IMR-90 (cell line): ENCODE measurements around the gene TMEM263. TPM values are rescaled to one million over a fixed set of nuclear protein-coding genes. Genes with fewer than 3 reads are reported as not detected.

Experiments used
- ATAC-seq: fragments of 200-7000 bp; cut with Tn5 transposase; 2 replicates; pipeline ENCODE4 v1.9.1; 2020; ENCODE audit warnings: low read depth, mild to moderate bottlenecking, moderate library complexity
- BruUV-seq: library from RNA; stranded (reverse); fragments of 400-500 nt; replicated peaks from 2 replicates; lab custom pipeline; 2021; lab: Mats Ljungman, UMichigan
- CTCF ChIA-PET: fragments of 300-600 bp; formaldehyde crosslinking; extraction: SDS; loops from one replicate; lab custom pipeline; 2021; ENCODE audit warnings: antibody characterized with exemption; lab: Yijun Ruan, JAX
- POLR2A ChIA-PET: fragments of 300-600 bp; sonication (Branson Sonifier 250); formaldehyde crosslinking; loops from one replicate; lab custom pipeline; 2022; ENCODE audit warnings: antibody characterized with exemption; ENCODE audit not compliant: unreplicated experiment; lab: Charles Lee
- DNase-seq: peaks from one replicate; pipeline ENCODE4 v3.0.0; 2013
- H2AFZ ChIP-seq: replicated peaks from 2 replicates; pipeline ENCODE3; 2013; ENCODE audit warnings: low read length, mild to moderate bottlenecking; ENCODE audit not compliant: poor library complexity
- H2AK5ac ChIP-seq: 2 replicates; pipeline ENCODE4 v1.6.1; 2013; ENCODE audit warnings: low read depth, low read length, inconsistent platforms
- H2AK9ac ChIP-seq: replicated peaks from 2 replicates; pipeline ENCODE3; 2013; ENCODE audit warnings: mild to moderate bottlenecking, low read depth, low read length, moderate library complexity; ENCODE audit not compliant: poor library complexity
- H2BK120ac ChIP-seq: 2 replicates; pipeline ENCODE4 v1.6.1; 2013; ENCODE audit warnings: low read depth, low read length, inconsistent platforms
- H2BK15ac ChIP-seq: 3 replicates; pipeline ENCODE4 v1.6.1; 2013; ENCODE audit warnings: low read depth, low read length, inconsistent platforms
- H2BK20ac ChIP-seq: 2 replicates; pipeline ENCODE4 v1.6.1; 2013; ENCODE audit warnings: low read depth, mild to moderate bottlenecking, inconsistent platforms, low read length, moderate library complexity
- H2BK5ac ChIP-seq: 2 replicates; pipeline ENCODE4 v1.6.1; 2013; ENCODE audit warnings: mild to moderate bottlenecking, low read depth, low read length, inconsistent platforms; ENCODE audit not compliant: poor library complexity, severe bottlenecking
- H3K14ac ChIP-seq: replicated peaks from 2 replicates; pipeline ENCODE4 v1.6.1; 2013; ENCODE audit warnings: low read depth, low read length, inconsistent platforms
- H3K18ac ChIP-seq: 2 replicates; pipeline ENCODE4 v1.6.1; 2013; ENCODE audit warnings: low read depth, low read length, control low read depth
- H3K23ac ChIP-seq: 2 replicates; pipeline ENCODE4 v1.6.1; 2013; ENCODE audit warnings: low read depth, low read length, inconsistent platforms
- H3K27ac ChIP-seq: 2 replicates; pipeline ENCODE4 v1.5.1; 2013; ENCODE audit warnings: mild to moderate bottlenecking, control low read depth, low read length; ENCODE audit not compliant: insufficient read depth
- H3K27me3 ChIP-seq: 2 replicates; pipeline ENCODE4 v1.6.1; 2013; ENCODE audit warnings: low read length; ENCODE audit not compliant: control insufficient read depth, insufficient read depth
- H3K36me3 ChIP-seq: 2 replicates; pipeline ENCODE4 v1.6.1; 2013; ENCODE audit warnings: low read length, mixed read lengths; ENCODE audit not compliant: control insufficient read depth, insufficient read depth
- H3K4ac ChIP-seq: 2 replicates; pipeline ENCODE4 v1.6.1; 2013; ENCODE audit warnings: low read depth, low read length, inconsistent platforms
- H3K4me1 ChIP-seq: 2 replicates; pipeline ENCODE4 v1.6.1; 2013; ENCODE audit warnings: low read length, mixed read lengths; ENCODE audit not compliant: control insufficient read depth, insufficient read depth
- H3K4me2 ChIP-seq: 2 replicates; pipeline ENCODE4 v1.6.1; 2013; ENCODE audit warnings: low read depth, mild to moderate bottlenecking, control low read depth, low read length, moderate library complexity
- H3K4me3 ChIP-seq: 2 replicates; pipeline ENCODE4 v1.5.1; 2013; ENCODE audit warnings: low read depth, mild to moderate bottlenecking, control low read depth, low read length, moderate library complexity; ENCODE audit not compliant: insufficient read depth
- H3K56ac ChIP-seq: 2 replicates; pipeline ENCODE4 v1.6.1; 2013; ENCODE audit warnings: low read length, inconsistent platforms; ENCODE audit not compliant: insufficient read depth; ENCODE audit errors: extremely low read depth
- H3K79me1 ChIP-seq, 2 experiments: 2 replicates each; pipeline ENCODE4 v1.6.1; 2013; ENCODE audit warnings: low read length in 2 of 2, inconsistent platforms in 1 of 2, low read depth in 1 of 2
- H3K9ac ChIP-seq: 2 replicates; pipeline ENCODE4 v1.6.1; 2013; ENCODE audit warnings: low read depth, low read length, control low read depth
- H3K9me1 ChIP-seq: 2 replicates; pipeline ENCODE4 v1.6.1; 2013; ENCODE audit warnings: low read length, inconsistent platforms; ENCODE audit not compliant: insufficient read depth
- H3K9me3 ChIP-seq: 2 replicates; pipeline ENCODE4 v1.6.1; 2013; ENCODE audit warnings: low read length; ENCODE audit not compliant: control insufficient read depth, insufficient read depth
- H4K20me1 ChIP-seq: 2 replicates; pipeline ENCODE4 v1.6.1; 2013; ENCODE audit warnings: low read length, inconsistent platforms; ENCODE audit not compliant: insufficient read depth
- H4K5ac ChIP-seq: 2 replicates; pipeline ENCODE4 v1.6.1; 2013; ENCODE audit warnings: mild to moderate bottlenecking, low read depth, low read length, control low read depth
- H4K8ac ChIP-seq, 2 experiments: 2 replicates each; pipeline ENCODE4 v1.6.1; 2013; ENCODE audit warnings: low read depth in 2 of 2, low read length in 2 of 2, control low read depth in 1 of 2, inconsistent platforms in 1 of 2
- H4K91ac ChIP-seq: 2 replicates; pipeline ENCODE4 v1.6.1; 2013; ENCODE audit warnings: low read depth, low read length, inconsistent platforms; ENCODE audit not compliant: insufficient read depth
- BHLHE40 ChIP-seq: fragments of 150-350 bp; IDR thresholded peaks from 2 replicates; pipeline ENCODE4 v1.6.1; 2016; ENCODE audit warnings: mild to moderate bottlenecking, low read depth, low read length
- CEBPB ChIP-seq: IDR thresholded peaks from 2 replicates; pipeline ENCODE4 v1.6.1; 2012; ENCODE audit warnings: low read depth, low read length, improper control_type of control experiment
- CHD1 ChIP-seq: IDR thresholded peaks from 2 replicates; pipeline ENCODE4 v1.6.1; 2012; ENCODE audit warnings: low read depth, low read length, improper control_type of control experiment
- ELK1 ChIP-seq: fragments of 150-350 bp; IDR thresholded peaks from 2 replicates; pipeline ENCODE4 v1.6.1; 2016; ENCODE audit warnings: low read depth, mild to moderate bottlenecking, low read length, moderate library complexity, borderline replicate concordance
- FOS ChIP-seq: fragments of 150-350 bp; IDR thresholded peaks from 2 replicates; pipeline ENCODE4 v1.6.1; 2016; ENCODE audit warnings: low read depth, low read length
- MAFK ChIP-seq: IDR thresholded peaks from 2 replicates; pipeline ENCODE4 v1.6.1; 2012; ENCODE audit warnings: low read depth, low read length, improper control_type of control experiment
- MAZ ChIP-seq: IDR thresholded peaks from 2 replicates; pipeline ENCODE4 v1.6.1; 2012; ENCODE audit warnings: low read depth, mild to moderate bottlenecking, low read length, improper control_type of control experiment, moderate library complexity, borderline replicate concordance
- MXI1 ChIP-seq: IDR thresholded peaks from 2 replicates; pipeline ENCODE4 v1.6.1; 2012; ENCODE audit warnings: low read depth, mild to moderate bottlenecking, low read length, moderate library complexity, borderline replicate concordance
- NFE2L2 ChIP-seq: fragments of 150-350 bp; IDR thresholded peaks from 2 replicates; pipeline ENCODE4 v1.6.1; 2016; ENCODE audit warnings: low read depth, mild to moderate bottlenecking, low read length
- POLR2A ChIP-seq: IDR thresholded peaks from 2 replicates; pipeline ENCODE4 v1.6.1; 2012; ENCODE audit warnings: mild to moderate bottlenecking, low read depth, low read length
- RAD21 ChIP-seq: IDR thresholded peaks from 2 replicates; pipeline ENCODE4 v1.6.1; 2012; ENCODE audit warnings: low read length, improper control_type of control experiment
- RCOR1 ChIP-seq: IDR thresholded peaks from 2 replicates; pipeline ENCODE4 v1.6.1; 2012; ENCODE audit warnings: mild to moderate bottlenecking, low read length, improper control_type of control experiment; ENCODE audit not compliant: insufficient replicate concordance
- RFX5 ChIP-seq: IDR thresholded peaks from 2 replicates; pipeline ENCODE4 v1.8.0; 2012; ENCODE audit warnings: low read depth, mild to moderate bottlenecking, low read length, moderate library complexity
- SMC3 ChIP-seq: fragments of 150-350 bp; IDR thresholded peaks from 2 replicates; pipeline ENCODE4 v1.6.1; 2016; ENCODE audit warnings: low read depth, mild to moderate bottlenecking, antibody characterized with exemption, low read length, moderate library complexity
- USF2 ChIP-seq: fragments of 150-350 bp; IDR thresholded peaks from 2 replicates; pipeline ENCODE4 v1.6.1; 2017; ENCODE audit warnings: mild to moderate bottlenecking, antibody characterized with exemption, low read length, low read depth
- WGBS, 2 experiments: methylation state at CpG; one replicate each; pipeline versions ENCODE4 v1.1.5 to v1.1.7; 2013; ENCODE audit warnings: missing lambda C conversion rate in 2 of 2; ENCODE audit not compliant: insufficient read length in 1 of 2; ENCODE audit errors: extremely low coverage in 2 of 2; 5-methylcytosine and 5-hydroxymethylcytosine counted together
- dilution Hi-C: fragments of 300-500 bp; cut with HindIII; formaldehyde crosslinking; loops from one replicate; pipeline ENCODE4 v1.14.3; 2018; ENCODE audit warnings: low sequenced_read_pairs; ENCODE audit not compliant: unreplicated experiment
- in situ Hi-C: fragments of 300-500 bp; cut with MboI; formaldehyde crosslinking; loops from 3 replicates; pipeline ENCODE4 v1.14.3; 2019; ENCODE audit warnings: low sequenced_read_pairs, inconsistent platforms, mixed read lengths
- intact Hi-C: fragments of 100-400 bp; cut with micrococcal nuclease; formaldehyde crosslinking; loops from 2 replicates; pipeline ENCODE4 v1.10.0; 2022
- polyA plus RNA-seq, 3 experiments: library from polyadenylated mRNA; depleted of rRNA; stranded (reverse); fragments of >200 nt; gene quantifications; 2 replicates each; pipeline ENCODE4 v1.2.3, GENCODE V29; 2012; ENCODE audit warnings: low replicate concordance in 1 of 3
- total RNA-seq: library from RNA; depleted of rRNA; stranded (reverse); fragments of >200 nt; gene quantifications from 2 replicates; pipeline ENCODE4 v1.2.3, GENCODE V29; 2012
- TF ChIP-seq, protein P1 (sequence below): conservative IDR thresholded peaks from 2 replicates; pipeline ENCODE4 v1.5.1; 2012; ENCODE audit warnings: mild to moderate bottlenecking, low read depth, low read length, improper control_type of control experiment

The TMEM263 gene
- total and polyA plus RNA-seq, 2 of the 4 experiments (the other 2 are of a cell fraction): 47.9 to 99.7 TPM

DNA sequence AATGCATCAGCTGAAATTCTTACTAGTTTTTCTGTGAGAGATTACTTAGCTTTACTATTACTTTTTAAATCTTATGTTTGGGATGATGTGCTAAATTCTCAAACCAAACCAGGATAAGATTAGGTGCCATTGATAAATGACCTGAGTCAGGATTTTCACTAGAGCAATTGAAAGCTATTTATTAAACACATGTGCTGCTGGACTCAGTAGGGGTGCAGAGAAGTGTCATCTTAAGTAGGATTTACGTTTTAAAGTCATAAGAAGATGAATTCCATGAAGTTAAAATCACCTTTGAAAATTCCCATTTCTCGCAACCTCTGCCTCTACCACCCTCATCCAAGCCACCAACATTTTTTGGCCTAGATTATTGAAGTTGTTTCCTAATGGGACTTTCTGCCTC is 8.8 kb downstream of the TMEM263 start:
- no peak overlapping the region for H2BK20ac ChIP-seq
- BruUV-seq: no TSS peak
- no peak overlapping the region for H3K9ac ChIP-seq
- no peak overlapping the region for H3K27ac ChIP-seq
- ChIA-PET POLR2A (no interaction called here), CTCF (no interaction called here)
- no peak overlapping the region for H3K56ac ChIP-seq
- intact Hi-C loops (no loop called here), in situ Hi-C loops (no loop called here), dilution Hi-C loops (no loop called here)
- no peaks in the 10 kb centered on the region for H3K27me3 ChIP-seq
- no peak overlapping the region for H4K8ac ChIP-seq
- no peak overlapping the region for H3K4me3 ChIP-seq
- ATAC-seq: no peak
- peaks cover 16 to 49% of the 10 kb centered on the region in 2 experiments for H3K79me1 ChIP-seq
- H3K4me2 ChIP-seq: no peak overlapping the region
- no peak overlapping the region for H2AK9ac ChIP-seq
- no peak overlapping the region for H2BK5ac ChIP-seq
- H3K4me1 ChIP-seq: peaks cover 4% of the 10 kb centered on the region
- no CpG with 5 or more reads among the region's 2 CpGs for WGBS, 2 experiments
- no peak overlapping the region for H4K5ac ChIP-seq
- peaks cover 25% of the 10 kb centered on the region for H3K36me3 ChIP-seq
- H2BK120ac ChIP-seq: no peak overlapping the region
- DNase-seq: no peak
- H2AFZ ChIP-seq: no peak overlapping the region
- no peak overlapping the region for H4K91ac ChIP-seq
- H3K14ac ChIP-seq: no peak overlapping the region
- no peaks in the 10 kb centered on the region for H3K9me3 ChIP-seq
- no peak overlapping the region for H2AK5ac ChIP-seq
- H3K4ac ChIP-seq: no peak overlapping the region
- H3K18ac ChIP-seq: no peak overlapping the region
- H3K9me1 ChIP-seq: peaks cover 6% of the 10 kb centered on the region; the same call in 1 of the 2 replicates
- TF ChIP-seq FOS: no peak
- TF ChIP-seq USF2: no peak
- TF ChIP-seq RAD21: no peak
- TF ChIP-seq BHLHE40: no peak
- TF ChIP-seq SMC3: no peak
- TF ChIP-seq RFX5: no peak
- no peak for TF ChIP-seq MXI1
- no peak for TF ChIP-seq CEBPB
- TF ChIP-seq MAFK: no peak
- TF ChIP-seq MAZ: no peak
- no peak for TF ChIP-seq POLR2A
- TF ChIP-seq RCOR1: no peak
- TF ChIP-seq CHD1: no peak
- TF ChIP-seq, protein P1, sequence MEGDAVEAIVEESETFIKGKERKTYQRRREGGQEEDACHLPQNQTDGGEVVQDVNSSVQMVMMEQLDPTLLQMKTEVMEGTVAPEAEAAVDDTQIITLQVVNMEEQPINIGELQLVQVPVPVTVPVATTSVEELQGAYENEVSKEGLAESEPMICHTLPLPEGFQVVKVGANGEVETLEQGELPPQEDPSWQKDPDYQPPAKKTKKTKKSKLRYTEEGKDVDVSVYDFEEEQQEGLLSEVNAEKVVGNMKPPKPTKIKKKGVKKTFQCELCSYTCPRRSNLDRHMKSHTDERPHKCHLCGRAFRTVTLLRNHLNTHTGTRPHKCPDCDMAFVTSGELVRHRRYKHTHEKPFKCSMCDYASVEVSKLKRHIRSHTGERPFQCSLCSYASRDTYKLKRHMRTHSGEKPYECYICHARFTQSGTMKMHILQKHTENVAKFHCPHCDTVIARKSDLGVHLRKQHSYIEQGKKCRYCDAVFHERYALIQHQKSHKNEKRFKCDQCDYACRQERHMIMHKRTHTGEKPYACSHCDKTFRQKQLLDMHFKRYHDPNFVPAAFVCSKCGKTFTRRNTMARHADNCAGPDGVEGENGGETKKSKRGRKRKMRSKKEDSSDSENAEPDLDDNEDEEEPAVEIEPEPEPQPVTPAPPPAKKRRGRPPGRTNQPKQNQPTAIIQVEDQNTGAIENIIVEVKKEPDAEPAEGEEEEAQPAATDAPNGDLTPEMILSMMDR: no peak
- TF ChIP-seq NFE2L2: no peak
- no peak for TF ChIP-seq ELK1
- peaks cover 78% of the 10 kb centered on the region for H4K20me1 ChIP-seq
- H3K23ac ChIP-seq: no peak overlapping the region
- no peak overlapping the region for H2BK15ac ChIP-seq
